GM06990 (cell line): ENCODE results near the gene DIAPH3.

Experiments used
- DNase-seq: peaks from one replicate; pipeline ENCODE4 v3.0.0-alpha.2; 2011; ENCODE audit not compliant: insufficient read length; ENCODE audit errors: extremely low read depth
- H3K27me3 ChIP-seq: replicated peaks from 2 replicates; pipeline ENCODE4 v1.6.0; 2011; ENCODE audit warnings: low read length; ENCODE audit not compliant: control insufficient read depth, insufficient read depth
- H3K36me3 ChIP-seq: 2 replicates; pipeline ENCODE4 v1.5.1; 2011; ENCODE audit warnings: low read length; ENCODE audit not compliant: control insufficient read depth, insufficient read depth
- H3K4me3 ChIP-seq: replicated peaks from 2 replicates; pipeline ENCODE4 v1.5.1; 2011; ENCODE audit warnings: low read depth, mild to moderate bottlenecking, control low read depth, low read length
- CTCF ChIP-seq: IDR thresholded peaks from 2 replicates; pipeline ENCODE4 v1.5.1; 2011; ENCODE audit warnings: low read length, control low read depth, mild to moderate bottlenecking, inconsistent platforms; ENCODE audit not compliant: insufficient read depth, poor library complexity, severe bottlenecking

DIAPH3 gene

GRCh38 chr13:60150538-60150937 is 13.2 kb downstream of the DIAPH3 start:
- no peaks in the 10 kb centered on the region for H3K27me3 ChIP-seq
- H3K4me3 ChIP-seq = no peak overlapping the region
- no peak for TF ChIP-seq CTCF
- H3K36me3 ChIP-seq = no peaks in the 10 kb centered on the region
- DNase-seq = no peak

- Histone ChIP-seq H3K4me3 (no peak overlapping the region), H3K36me3 (no peaks in the 10 kb centered on the region), H3K27me3 (no peaks in the 10 kb centered on the region)
- DNase-seq = no peak
- TF ChIP-seq CTCF = no peak
Measured at GRCh38 chr13:60148918-60149317, 14.8 kb downstream of the DIAPH3 start.

- H3K36me3 ChIP-seq = no peaks in the 10 kb centered on the region
- DNase-seq = no peak
- H3K27me3 ChIP-seq = no peaks in the 10 kb centered on the region
- no peak overlapping the region for H3K4me3 ChIP-seq
- TF ChIP-seq CTCF = no peak
Measured at GRCh38 chr13:60147361-60147760, 16.4 kb downstream of the DIAPH3 start.

- H3K4me3 ChIP-seq = no peak overlapping the region
- no peaks in the 10 kb centered on the region for H3K36me3 ChIP-seq
- no peak for DNase-seq
- H3K27me3 ChIP-seq = no peaks in the 10 kb centered on the region
- TF ChIP-seq CTCF = no peak
Measured at GRCh38 chr13:60146471-60146870, 17.3 kb downstream of the DIAPH3 start.

GRCh38 chr13:60143775-60144174 is 20.0 kb downstream of the DIAPH3 start:
- no peak for TF ChIP-seq CTCF
- no peaks in the 10 kb centered on the region for H3K36me3 ChIP-seq
- H3K27me3 ChIP-seq = no peaks in the 10 kb centered on the region
- no peak for DNase-seq
- no peak overlapping the region for H3K4me3 ChIP-seq

- Histone ChIP-seq H3K4me3 (no peak overlapping the region), H3K27me3 (no peaks in the 10 kb centered on the region), H3K36me3 (no peaks in the 10 kb centered on the region)
- no peak for TF ChIP-seq CTCF
- no peak for DNase-seq
Measured at GRCh38 chr13:60139272-60139671, 24.5 kb downstream of the DIAPH3 start.
